HG03457 (cell line): ENCODE measurements around the gene ZFAND3.
"Not testable (repeated sequence)": the region's sequence is repeated elsewhere in the genome, so short reads cannot be mapped to it uniquely, and the experiment has no call there.

Source experiments
- ATAC-seq: cut with Tn5 transposase; IDR thresholded peaks from one replicate; pipeline ENCODE4 v1.9.1; 2021; ENCODE audit warnings: moderate number of reproducible peaks; ENCODE audit not compliant: unreplicated experiment

The ZFAND3 gene

GRCh38 chr6:38114976-38115625 lies 295.6 kb downstream of the ZFAND3 start:
- ATAC-seq: no peak

- ATAC-seq: no peak
Measured at GRCh38 chr6:38115626-38116008, 296.1 kb downstream of the ZFAND3 start.

GRCh38 chr6:38116248-38116647 lies 296.7 kb downstream of the ZFAND3 start:
- no peak for ATAC-seq

- no peak for ATAC-seq
Measured at GRCh38 chr6:38117281-38117680, 297.8 kb downstream of the ZFAND3 start.

GRCh38 chr6:38118791-38119365 lies 299.4 kb downstream of the ZFAND3 start:
- ATAC-seq: no peak

GRCh38 chr6:38119516-38119915 lies 300.0 kb downstream of the ZFAND3 start:
- ATAC-seq: no peak

GRCh38 chr6:38124224-38124926 lies 304.8 kb downstream of the ZFAND3 start:
- not testable (repeated sequence) for ATAC-seq

GRCh38 chr6:38127284-38127683 lies 307.8 kb downstream of the ZFAND3 start:
- ATAC-seq: no peak

- ATAC-seq: no peak
Measured at GRCh38 chr6:38131527-38131965, 312.0 kb downstream of the ZFAND3 start.

GRCh38 chr6:38133932-38134703 lies 314.6 kb downstream of the ZFAND3 start:
- ATAC-seq: no peak

GRCh38 chr6:38134704-38135088 lies 315.2 kb downstream of the ZFAND3 start:
- no peak for ATAC-seq

GRCh38 chr6:38136547-38136946 lies 317.0 kb downstream of the ZFAND3 start:
- ATAC-seq: no peak

GRCh38 chr6:38137608-38138265 lies 318.2 kb downstream of the ZFAND3 start:
- no peak for ATAC-seq

GRCh38 chr6:38138374-38138773 lies 318.8 kb downstream of the ZFAND3 start:
- ATAC-seq: no peak

GRCh38 chr6:38141085-38141484 lies 321.6 kb downstream of the ZFAND3 start:
- ATAC-seq: no peak

- ATAC-seq: no peak
Measured at GRCh38 chr6:38141716-38142115, 322.2 kb downstream of the ZFAND3 start.

- ATAC-seq: no peak
Measured at GRCh38 chr6:38142178-38142902, 322.8 kb downstream of the ZFAND3 start.

- ATAC-seq: no peak
Measured at GRCh38 chr6:38143191-38144150, 323.9 kb downstream of the ZFAND3 start.

GRCh38 chr6:38144365-38144945 lies 324.9 kb downstream of the ZFAND3 start:
- no peak for ATAC-seq
